Cerebellar nuclear complex (tissue), 1 donor: ENCODE results near the gene RBM33.

Experiments used
- DNase-seq, 2 experiments: peaks; one replicate each; lab custom pipeline; 2025; lab: John Stamatoyannopoulos, UW

The RBM33 gene

GRCh38 chr7:155770241-155770640 lies 125.8 kb downstream of the RBM33 start:
- DNase-seq = no peak

- no peak for DNase-seq
Observed at GRCh38 chr7:155773531-155773930, 129.1 kb downstream of the RBM33 start.

GRCh38 chr7:155774947-155775346 lies 130.5 kb downstream of the RBM33 start:
- DNase-seq = no peak

GRCh38 chr7:155775691-155776090 lies 131.2 kb downstream of the RBM33 start:
- no peak for DNase-seq

GRCh38 chr7:155776606-155777005 lies 132.1 kb downstream of the RBM33 start:
- no peak for DNase-seq

- DNase-seq = no peak
Observed at GRCh38 chr7:155778349-155778748, 133.9 kb downstream of the RBM33 start.

GRCh38 chr7:155780884-155781283 lies 136.4 kb downstream of the RBM33 start:
- DNase-seq = no peak

GRCh38 chr7:155781433-155781832 lies 137.0 kb downstream of the RBM33 start:
- no peak for DNase-seq

GRCh38 chr7:155782466-155782865 lies 138.0 kb downstream of the RBM33 start:
- DNase-seq = no peak

- DNase-seq = no peak
Observed at GRCh38 chr7:155785536-155785935, 141.1 kb downstream of the RBM33 start.

- no peak for DNase-seq
Observed at GRCh38 chr7:155786491-155786890, 142.0 kb downstream of the RBM33 start.

- no peak for DNase-seq
Observed at GRCh38 chr7:155787171-155787851, 142.8 kb downstream of the RBM33 start.

- no peak for DNase-seq
Observed at GRCh38 chr7:155788616-155789000, 144.1 kb downstream of the RBM33 start.

GRCh38 chr7:155789001-155789725 lies 144.7 kb downstream of the RBM33 start:
- no peak for DNase-seq

- DNase-seq = no peak
Observed at GRCh38 chr7:155790666-155791065, 146.2 kb downstream of the RBM33 start.

- DNase-seq = no peak
Observed at GRCh38 chr7:155791214-155791737, 146.8 kb downstream of the RBM33 start.

GRCh38 chr7:155791836-155792235 lies 147.4 kb downstream of the RBM33 start:
- DNase-seq = no peak

GRCh38 chr7:155792315-155792960 lies 148.0 kb downstream of the RBM33 start:
- no peak for DNase-seq

- no peak for DNase-seq
Observed at GRCh38 chr7:155792999-155793560, 148.6 kb downstream of the RBM33 start.

- no peak for DNase-seq
Observed at GRCh38 chr7:155793720-155794119, 149.3 kb downstream of the RBM33 start.

GRCh38 chr7:155794196-155794595 lies 149.7 kb downstream of the RBM33 start:
- DNase-seq = no peak

- no peak for DNase-seq
Observed at GRCh38 chr7:155795401-155795800, 150.9 kb downstream of the RBM33 start.

GRCh38 chr7:155795951-155796350 lies 151.5 kb downstream of the RBM33 start:
- no peak for DNase-seq
